Activated naive CD8-positive, alpha-beta T cell treated with anti-CD3 and anti-CD28 coated beads, Interleukin-2, amount 50 U/mL, for 24 hours (primary cell): ENCODE results near the gene ZBTB16.
A peak's percentile ranks its signal among the peaks of the same experiment; 100 is the strongest.

Experiments
- ATAC-seq: fragments of 150-1000 bp; cut with Tn5 transposase; one replicate; pipeline ENCODE4 v1.10.0; 2021
- DNase-seq: peaks from one replicate; pipeline ENCODE4 v3.0.0; 2021
- H3K27ac Mint-ChIP-seq: one replicate; pipeline ENCODE4 v1.8.0; 2021; ENCODE audit warnings: mild to moderate bottlenecking, mixed read lengths
- H3K27me3 Mint-ChIP-seq: one replicate; pipeline ENCODE4 v1.8.0; 2021; ENCODE audit warnings: mixed read lengths
- H3K36me3 Mint-ChIP-seq: one replicate; pipeline ENCODE4 v1.8.0; 2021; ENCODE audit warnings: low read depth, mixed read lengths
- H3K4me1 Mint-ChIP-seq: one replicate; pipeline ENCODE4 v1.8.0; 2021; ENCODE audit warnings: mixed read lengths
- H3K4me3 Mint-ChIP-seq: one replicate; pipeline ENCODE4 v1.8.0; 2021; ENCODE audit warnings: mild to moderate bottlenecking, moderate library complexity, mixed read lengths
- H3K9me3 Mint-ChIP-seq: one replicate; pipeline ENCODE4 v1.8.0; 2021; ENCODE audit warnings: mixed read lengths

The ZBTB16 gene

DNA sequence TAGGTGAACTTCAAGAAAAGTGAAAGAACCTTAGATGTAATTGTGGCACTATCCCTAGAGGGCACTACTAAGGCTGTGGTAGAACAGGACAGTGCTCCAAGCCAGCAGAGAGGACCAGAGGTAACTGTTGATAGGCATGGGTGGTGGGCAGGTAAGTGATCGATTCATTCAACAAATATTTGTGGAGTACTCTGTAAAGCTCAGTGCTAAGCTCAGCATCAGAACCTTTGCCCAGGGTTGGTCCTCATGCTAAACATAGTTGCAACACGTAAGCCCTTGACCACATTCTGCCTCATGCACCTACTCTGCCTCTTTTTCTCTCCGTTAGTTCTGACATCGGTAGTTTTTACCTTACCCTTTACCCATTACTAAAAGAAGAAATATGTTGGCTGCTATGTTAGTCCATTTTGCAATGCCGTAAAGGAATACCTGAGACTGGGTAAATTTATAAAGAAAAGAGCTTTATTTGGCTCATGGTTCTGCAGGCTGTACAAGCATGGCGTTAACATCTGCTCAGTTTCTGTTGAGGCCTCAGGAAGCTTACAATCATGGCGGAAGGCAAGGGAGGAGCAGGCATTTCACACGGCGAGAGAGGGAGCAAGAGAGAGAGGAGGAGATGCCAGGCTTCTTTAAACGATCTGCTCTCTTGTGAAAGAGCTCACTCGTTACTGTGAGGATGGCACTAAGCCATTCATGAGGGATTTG is 218.3 kb downstream of the ZBTB16 start:
- no peaks in the 10 kb centered on the region for H3K36me3 Mint-ChIP-seq
- no peak for DNase-seq
- H3K4me3 Mint-ChIP-seq: no peak overlapping the region
- no peak for ATAC-seq
- H3K27ac Mint-ChIP-seq: no peak overlapping the region
- H3K27me3 Mint-ChIP-seq: peaks cover 25% of the 10 kb centered on the region
- no peaks in the 10 kb centered on the region for H3K9me3 Mint-ChIP-seq
- no peaks in the 10 kb centered on the region for H3K4me1 Mint-ChIP-seq

DNA sequence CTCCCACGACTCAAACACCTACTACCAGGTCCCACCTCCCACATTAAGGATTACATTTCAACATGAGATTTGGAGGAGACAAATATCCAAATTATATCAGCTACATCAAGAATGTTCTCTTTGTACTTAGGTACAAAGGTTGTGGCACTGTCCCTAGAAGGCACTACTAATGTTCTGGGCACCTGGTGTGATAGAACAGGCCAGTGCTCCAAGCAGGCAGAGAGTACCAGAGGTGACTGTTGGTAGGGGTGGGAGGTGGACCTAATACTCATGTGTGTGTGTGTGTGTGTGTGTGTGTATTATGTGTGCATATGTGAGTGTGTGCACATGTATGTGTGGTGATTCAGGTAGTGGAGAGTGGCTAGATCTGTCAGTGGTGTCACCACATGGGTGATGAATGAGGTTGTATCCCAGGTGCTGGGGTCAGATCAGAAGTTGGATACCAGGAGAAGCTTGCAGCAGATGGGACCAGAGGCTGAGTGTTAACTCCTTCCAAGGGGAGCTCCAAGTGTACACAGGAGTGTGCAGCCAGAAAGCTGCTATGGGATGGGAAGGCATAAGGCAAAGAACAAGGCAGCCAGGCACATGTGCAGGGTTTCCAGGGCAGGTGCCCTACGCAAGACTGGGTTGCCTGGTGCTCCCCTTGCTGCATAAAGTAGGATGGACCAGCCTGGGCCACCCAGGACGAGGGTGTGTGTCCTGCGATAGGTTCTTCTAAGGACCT is 219.0 kb downstream of the ZBTB16 start:
- no peaks in the 10 kb centered on the region for H3K4me1 Mint-ChIP-seq
- H3K36me3 Mint-ChIP-seq: no peaks in the 10 kb centered on the region
- no peak overlapping the region for H3K4me3 Mint-ChIP-seq
- no peak for ATAC-seq
- H3K27me3 Mint-ChIP-seq: peaks cover 25% of the 10 kb centered on the region
- no peaks in the 10 kb centered on the region for H3K9me3 Mint-ChIP-seq
- no peak for DNase-seq
- H3K27ac Mint-ChIP-seq: no peak overlapping the region

DNA sequence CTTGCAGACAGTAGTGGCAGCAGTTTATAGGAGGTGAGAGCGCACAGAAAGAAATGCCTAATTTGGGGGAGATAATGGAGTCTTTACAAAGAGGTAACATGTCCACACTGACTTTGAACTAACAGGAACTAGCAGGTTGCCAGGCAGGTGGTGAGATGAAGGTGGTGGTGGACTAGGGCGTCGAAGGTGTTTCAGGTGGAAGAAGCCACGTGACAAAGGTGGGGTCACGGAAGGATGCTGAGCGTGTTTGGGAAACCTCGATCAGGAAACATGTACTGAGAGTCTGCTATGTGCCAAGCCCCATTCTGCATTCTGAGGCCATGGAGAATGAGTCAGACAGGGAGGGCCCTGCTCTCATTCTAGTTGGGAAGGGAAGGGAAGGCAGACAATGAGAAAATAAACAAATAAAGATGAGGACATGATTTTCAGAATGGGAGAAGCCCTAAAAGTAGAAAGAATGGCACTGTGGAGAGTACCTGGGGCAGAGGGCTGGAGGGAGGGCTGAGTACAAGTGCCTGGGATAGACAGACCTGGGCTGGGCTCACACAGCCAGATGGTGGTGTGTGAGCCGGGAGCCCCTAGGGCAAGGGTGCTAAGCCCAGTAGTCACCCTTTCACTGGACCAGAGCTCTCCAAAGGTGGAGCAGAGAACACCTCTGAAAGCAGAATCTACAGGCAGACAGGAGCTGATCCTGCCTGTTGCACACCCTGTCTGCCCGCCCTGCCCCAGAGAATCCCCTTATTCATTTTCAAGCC is 220.5 kb downstream of the ZBTB16 start:
- Mint-ChIP-seq H3K36me3 (no peaks in the 10 kb centered on the region), H3K4me1 (no peaks in the 10 kb centered on the region), H3K4me3 (no peak overlapping the region), H3K9me3 (no peaks in the 10 kb centered on the region), H3K27me3 (peaks cover 18% of the 10 kb centered on the region), H3K27ac (no peak overlapping the region)
- ATAC-seq (no peak), DNase-seq (no peak)

DNA sequence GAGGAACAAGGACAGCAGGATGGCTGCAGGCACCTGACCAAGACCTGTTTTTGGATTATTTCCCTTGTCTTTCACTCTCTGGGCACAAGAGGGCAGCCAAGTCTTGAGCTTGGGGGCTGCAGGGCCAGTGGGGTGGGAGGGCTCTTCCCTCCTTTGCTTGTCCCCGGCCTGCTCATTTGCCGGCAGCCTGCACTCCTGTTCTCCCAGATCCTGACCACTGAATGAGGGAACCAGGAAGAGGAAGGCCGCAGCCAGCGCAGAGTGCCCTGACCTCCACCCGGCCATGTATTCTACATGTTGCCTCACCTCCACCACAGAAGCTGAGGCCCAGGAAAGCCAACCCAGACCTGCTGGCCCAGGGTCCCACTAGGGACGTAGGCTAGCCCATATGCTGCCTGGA is 221.2 kb downstream of the ZBTB16 start:
- H3K9me3 Mint-ChIP-seq: no peaks in the 10 kb centered on the region
- no peak for ATAC-seq
- no peak overlapping the region for H3K27ac Mint-ChIP-seq
- H3K27me3 Mint-ChIP-seq: peaks cover 14% of the 10 kb centered on the region
- no peaks in the 10 kb centered on the region for H3K36me3 Mint-ChIP-seq
- no peaks in the 10 kb centered on the region for H3K4me1 Mint-ChIP-seq
- DNase-seq: peak; percentile 15
- H3K4me3 Mint-ChIP-seq: no peak overlapping the region

DNA sequence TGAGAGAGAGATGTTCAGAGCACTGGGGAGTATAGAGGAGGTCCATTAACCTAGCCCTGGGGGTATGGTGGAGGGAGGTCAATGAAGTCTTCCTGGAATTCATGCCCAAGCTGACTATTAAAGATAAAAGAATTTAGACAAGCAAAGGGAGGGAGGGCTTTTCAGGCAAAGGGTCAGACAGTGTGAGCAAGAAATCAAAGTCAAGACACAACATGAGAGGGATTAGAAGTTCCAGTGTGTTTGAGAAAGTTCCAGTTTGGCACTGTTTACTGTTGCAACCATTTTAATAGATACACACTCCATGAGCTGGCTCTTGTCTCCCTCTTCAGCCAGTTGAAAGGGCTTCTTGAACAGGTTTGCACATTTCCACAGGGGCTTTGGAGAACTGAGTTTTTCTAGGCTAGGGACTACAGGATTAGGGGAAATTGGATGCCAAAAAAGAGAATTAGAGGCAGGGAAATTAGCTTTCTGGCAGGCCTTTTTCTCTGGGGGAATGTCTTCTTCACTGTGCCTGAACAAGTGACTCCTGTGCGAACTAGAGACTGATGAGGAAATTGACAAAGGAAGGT is 222.0 kb downstream of the ZBTB16 start:
- Mint-ChIP-seq H3K27me3 (peaks cover 14% of the 10 kb centered on the region), H3K36me3 (no peaks in the 10 kb centered on the region), H3K27ac (no peak overlapping the region), H3K9me3 (no peaks in the 10 kb centered on the region), H3K4me3 (no peak overlapping the region), H3K4me1 (no peaks in the 10 kb centered on the region)
- DNase-seq: no peak
- no peak for ATAC-seq

DNA sequence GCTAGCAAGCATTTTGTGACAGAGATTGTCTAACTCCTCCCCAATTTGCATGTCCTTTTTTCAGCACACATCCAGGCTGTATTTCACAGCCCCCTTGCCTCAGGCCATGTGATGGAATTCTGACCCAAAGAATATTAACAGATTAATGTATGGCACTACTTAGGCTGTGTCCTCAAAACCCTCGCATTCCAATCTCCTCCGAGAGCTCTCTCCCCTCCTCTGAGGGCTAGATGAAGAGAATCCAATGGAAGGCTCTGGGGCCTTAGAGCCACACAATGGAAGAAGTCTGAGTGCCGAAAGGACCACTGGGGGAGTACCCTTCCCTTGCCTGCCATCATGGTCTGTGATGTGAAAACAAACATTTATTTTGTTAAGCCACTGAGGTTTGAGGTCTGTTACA is 223.0 kb downstream of the ZBTB16 start:
- no peak for DNase-seq
- no peak for ATAC-seq
- Mint-ChIP-seq H3K9me3 (no peaks in the 10 kb centered on the region), H3K36me3 (no peaks in the 10 kb centered on the region), H3K27me3 (peaks cover 14% of the 10 kb centered on the region), H3K4me1 (no peaks in the 10 kb centered on the region), H3K4me3 (no peak overlapping the region), H3K27ac (no peak overlapping the region)

DNA sequence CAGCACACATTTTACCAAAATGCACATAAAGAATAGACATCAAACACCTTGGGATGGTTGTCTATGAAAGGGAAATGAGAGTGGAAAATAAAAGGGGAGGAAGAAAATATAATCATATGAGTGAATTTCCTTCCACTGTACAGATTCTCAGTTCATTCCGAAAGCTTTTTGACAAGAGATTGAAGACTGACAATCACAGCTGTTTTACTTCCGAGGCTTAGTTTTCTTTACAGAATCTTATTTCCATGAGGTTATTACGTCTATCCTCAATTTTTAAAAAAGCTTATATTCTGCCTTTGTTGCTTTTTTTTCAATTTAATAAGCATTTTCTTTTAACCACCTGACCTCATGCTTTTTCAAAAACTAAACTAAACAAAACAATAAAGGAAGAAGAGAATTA is 223.9 kb downstream of the ZBTB16 start:
- Mint-ChIP-seq H3K27ac (no peak overlapping the region), H3K9me3 (no peaks in the 10 kb centered on the region), H3K4me1 (no peaks in the 10 kb centered on the region), H3K36me3 (no peaks in the 10 kb centered on the region), H3K27me3 (peaks cover 15% of the 10 kb centered on the region), H3K4me3 (no peak overlapping the region)
- DNase-seq (no peak), ATAC-seq (no peak)

DNA sequence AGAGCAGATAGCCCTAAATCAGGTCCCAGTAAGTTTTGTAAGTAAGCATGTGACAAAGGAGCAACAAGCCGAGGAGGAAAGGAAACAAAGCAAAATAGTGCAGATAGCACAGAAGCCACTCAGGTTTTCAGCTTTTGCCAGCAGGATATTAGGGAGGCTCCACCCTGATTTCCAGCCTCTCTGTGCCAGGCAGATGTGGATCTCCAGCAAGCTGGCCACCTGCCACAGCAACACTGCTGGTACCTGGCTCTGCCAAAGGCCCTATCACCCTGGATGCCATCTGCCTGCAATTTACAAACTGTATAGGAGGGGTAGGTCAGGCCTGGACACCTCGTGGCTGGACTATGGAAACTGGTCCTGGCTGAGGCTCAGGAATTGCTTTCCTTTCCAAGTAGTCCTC is 224.5 kb downstream of the ZBTB16 start:
- Mint-ChIP-seq H3K27ac (no peak overlapping the region), H3K27me3 (peaks cover 13% of the 10 kb centered on the region), H3K36me3 (no peaks in the 10 kb centered on the region), H3K4me1 (no peaks in the 10 kb centered on the region), H3K9me3 (no peaks in the 10 kb centered on the region), H3K4me3 (no peak overlapping the region)
- DNase-seq (no peak), ATAC-seq (no peak)

DNA sequence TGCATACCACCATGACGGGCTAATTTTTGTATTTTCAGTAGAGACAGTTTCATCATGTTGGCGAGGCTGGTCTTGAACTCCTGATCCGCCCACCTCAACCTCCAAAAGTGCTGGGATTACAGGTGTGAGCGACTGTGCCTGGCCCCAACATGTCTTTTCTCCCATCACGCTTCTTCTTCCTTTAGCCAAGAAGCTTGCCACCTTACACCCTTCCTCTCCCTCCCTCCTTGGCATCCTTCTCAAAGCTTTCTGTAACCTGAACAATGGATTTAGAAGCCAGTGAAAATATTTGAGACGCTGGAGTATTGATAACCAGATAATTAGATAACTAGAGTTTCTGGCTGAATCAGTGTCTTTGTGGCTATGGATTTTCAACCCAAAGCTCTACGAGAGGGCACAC is 225.4 kb downstream of the ZBTB16 start:
- peaks cover 7% of the 10 kb centered on the region for H3K27me3 Mint-ChIP-seq
- no peaks in the 10 kb centered on the region for H3K9me3 Mint-ChIP-seq
- ATAC-seq (no peak), DNase-seq (no peak)
- no peaks in the 10 kb centered on the region for H3K4me1 Mint-ChIP-seq
- H3K36me3 Mint-ChIP-seq: no peaks in the 10 kb centered on the region
- no peak overlapping the region for H3K4me3 Mint-ChIP-seq
- H3K27ac Mint-ChIP-seq: no peak overlapping the region

DNA sequence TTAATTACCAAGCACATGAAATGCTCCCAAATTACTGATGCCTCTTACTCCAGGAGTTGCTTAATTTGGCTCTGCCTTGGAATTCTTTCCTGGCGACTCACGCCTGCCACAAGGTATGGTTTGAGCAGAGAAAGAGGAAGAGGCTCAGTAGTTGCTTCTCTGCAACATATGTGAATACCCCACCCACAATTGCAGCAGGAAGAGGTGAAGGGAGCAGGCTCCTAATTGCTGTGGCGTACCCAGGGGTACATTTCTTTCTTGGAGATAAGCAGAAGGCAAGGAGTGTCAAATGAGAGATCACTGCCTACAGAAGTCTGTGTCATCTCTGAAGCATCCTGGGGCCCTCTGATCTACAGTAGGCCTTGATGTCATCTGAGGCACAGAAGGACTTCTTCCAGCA is 226.1 kb downstream of the ZBTB16 start:
- no peak for ATAC-seq
- H3K4me3 Mint-ChIP-seq: no peak overlapping the region
- no peak for DNase-seq
- no peaks in the 10 kb centered on the region for H3K4me1 Mint-ChIP-seq
- no peaks in the 10 kb centered on the region for H3K9me3 Mint-ChIP-seq
- no peak overlapping the region for H3K27ac Mint-ChIP-seq
- H3K27me3 Mint-ChIP-seq: peaks cover 6% of the 10 kb centered on the region
- H3K36me3 Mint-ChIP-seq: no peaks in the 10 kb centered on the region

DNA sequence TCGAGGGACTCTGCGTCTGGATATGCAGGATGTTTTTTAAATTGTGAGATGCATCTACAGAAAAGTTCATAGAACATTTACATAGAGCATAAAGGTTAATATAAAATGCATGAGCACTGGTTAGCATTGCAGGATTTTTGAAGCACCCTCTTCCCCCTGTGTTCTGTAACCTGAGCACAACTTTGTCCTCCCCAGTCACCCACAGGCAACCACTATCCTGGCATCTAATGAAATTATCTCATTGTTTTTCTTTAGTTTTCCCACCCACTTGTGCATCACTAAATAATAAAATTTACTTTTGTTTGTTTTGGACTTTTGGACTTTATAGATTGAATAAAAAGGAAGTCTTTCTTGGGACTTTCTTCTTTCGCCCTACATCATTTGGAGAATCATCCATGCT is 226.7 kb downstream of the ZBTB16 start:
- no peak for ATAC-seq
- no peak overlapping the region for H3K4me3 Mint-ChIP-seq
- no peaks in the 10 kb centered on the region for H3K4me1 Mint-ChIP-seq
- H3K27me3 Mint-ChIP-seq: peaks cover 8% of the 10 kb centered on the region
- no peak overlapping the region for H3K27ac Mint-ChIP-seq
- H3K36me3 Mint-ChIP-seq: no peaks in the 10 kb centered on the region
- no peaks in the 10 kb centered on the region for H3K9me3 Mint-ChIP-seq
- no peak for DNase-seq

DNA sequence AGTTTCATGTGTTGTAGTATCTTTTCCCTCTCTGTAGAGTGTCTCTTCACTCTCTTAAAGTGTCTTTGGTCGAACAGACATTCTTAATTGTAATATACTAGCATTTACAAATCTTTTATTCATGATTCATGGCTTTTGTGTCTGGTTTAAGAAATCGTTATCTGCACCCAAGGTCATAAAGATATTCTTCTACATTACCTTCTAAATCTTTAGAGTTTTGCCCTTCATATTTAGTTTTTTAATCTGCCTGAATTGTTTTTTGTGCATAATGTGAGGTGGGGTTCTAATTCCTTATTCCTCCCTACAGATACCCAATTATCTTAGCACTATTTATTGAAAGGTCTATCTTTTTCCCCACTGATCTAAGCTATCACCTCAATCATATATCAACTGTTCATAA is 227.6 kb downstream of the ZBTB16 start:
- Mint-ChIP-seq H3K27ac (no peak overlapping the region), H3K36me3 (no peaks in the 10 kb centered on the region), H3K9me3 (no peaks in the 10 kb centered on the region), H3K4me3 (no peak overlapping the region), H3K4me1 (no peaks in the 10 kb centered on the region), H3K27me3 (peaks cover 12% of the 10 kb centered on the region)
- DNase-seq (no peak), ATAC-seq (no peak)

DNA sequence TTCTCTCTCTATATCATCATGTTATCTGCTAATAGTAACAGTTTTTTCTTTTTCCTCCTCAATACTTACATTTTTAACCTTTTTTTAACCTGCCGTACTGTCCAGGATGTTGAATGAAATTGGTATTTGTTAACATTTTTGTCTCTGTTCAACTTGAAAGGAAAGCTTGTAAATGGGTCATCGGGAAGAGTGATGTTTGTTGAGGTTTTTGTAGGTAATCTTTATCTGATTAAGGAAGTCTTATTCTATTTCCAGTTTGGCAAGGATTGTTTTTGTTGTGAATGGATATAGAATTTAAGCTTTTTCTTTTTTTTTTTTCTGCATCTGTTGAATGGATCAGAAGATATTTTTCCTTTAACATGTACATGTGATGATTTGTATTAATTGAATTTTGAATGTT is 228.6 kb downstream of the ZBTB16 start:
- Mint-ChIP-seq H3K4me3 (no peak overlapping the region), H3K27ac (no peak overlapping the region), H3K4me1 (no peaks in the 10 kb centered on the region), H3K36me3 (no peaks in the 10 kb centered on the region), H3K9me3 (no peaks in the 10 kb centered on the region), H3K27me3 (peaks cover 13% of the 10 kb centered on the region)
- DNase-seq (no peak), ATAC-seq (no peak)

DNA sequence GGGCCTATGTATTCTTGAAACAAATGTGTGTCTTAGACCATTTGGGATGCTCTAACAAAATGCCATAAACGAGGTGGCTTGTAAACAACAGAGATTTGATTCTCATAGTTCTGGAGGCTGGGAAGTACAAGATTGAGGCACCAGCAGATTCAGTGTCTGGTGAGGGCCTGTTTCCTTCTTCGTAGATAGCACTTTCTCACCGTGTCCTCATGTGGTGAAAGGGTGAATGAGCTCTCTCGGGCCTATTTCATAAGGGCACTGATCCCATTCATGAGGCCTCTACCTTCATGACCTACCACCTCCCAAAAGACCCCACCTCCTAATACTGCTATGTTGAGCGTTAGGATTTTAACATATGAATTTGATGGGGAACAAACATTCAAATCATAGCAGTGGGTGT is 230.3 kb downstream of the ZBTB16 start:
- H3K9me3 Mint-ChIP-seq: no peaks in the 10 kb centered on the region
- peaks cover 18% of the 10 kb centered on the region for H3K27me3 Mint-ChIP-seq
- H3K36me3 Mint-ChIP-seq: no peaks in the 10 kb centered on the region
- no peaks in the 10 kb centered on the region for H3K4me1 Mint-ChIP-seq
- no peak overlapping the region for H3K27ac Mint-ChIP-seq
- ATAC-seq: no peak
- H3K4me3 Mint-ChIP-seq: no peak overlapping the region
- DNase-seq: no peak
